Measurements from ENCODE around the gene FBXL5. TPM values are rescaled to one million over a fixed set of nuclear protein-coding genes. Genes with fewer than 3 reads are reported as not detected.
A peak's percentile ranks its signal among the peaks of the same experiment; 100 is the strongest.

Gene FBXL5
- total and polyA plus RNA-seq, 4 donors, result 24.5 to 79.7 (median 34.5) TPM

- Histone ChIP-seq H3K9me3 (ENCODE audit: control insufficient read depth in 4 of 4, low read length in 3 of 4) (no peaks in the 10 kb centered on the region), H3K27me3 (ENCODE audit: control insufficient read depth in 4 of 4, insufficient read depth in 4 of 4, low read length in 3 of 4) (no peaks in the 10 kb centered on the region), H3K36me3 (ENCODE audit: control insufficient read depth in 4 of 4, insufficient read depth in 3 of 4, low read depth in 1 of 4, low read length in 3 of 4) (peaks cover 0 to 2% (median 0%) of the 10 kb centered on the region in 4 donors), H3K27ac (ENCODE audit: low read depth in 1 of 2, low read length in 2 of 2) (no peak overlapping the region), H3K4me3 (ENCODE audit: low read depth in 1 of 3, low read length in 3 of 3) (no peak overlapping the region), H3K4me1 (ENCODE audit: control insufficient read depth in 4 of 4, insufficient read depth in 4 of 4, low read length in 3 of 4) (peaks cover 0 to 9% (median 3%) of the 10 kb centered on the region in 4 donors), H3K9ac (ENCODE audit: low read depth in 1 of 2, low read length in 2 of 2) (no peak overlapping the region)
- TF ChIP-seq NR2F2 (IDR thresholded peaks at IDR 0.05), result no peak
- WGBS, result 92% methylated on average over 4 of the region's 4 CpGs
- no peak for DNase-seq (ENCODE audit: low spot score)
These were observed 39.3 kb upstream of the FBXL5 start for GRCh38 chr4:15694431-15694830.

DNA sequence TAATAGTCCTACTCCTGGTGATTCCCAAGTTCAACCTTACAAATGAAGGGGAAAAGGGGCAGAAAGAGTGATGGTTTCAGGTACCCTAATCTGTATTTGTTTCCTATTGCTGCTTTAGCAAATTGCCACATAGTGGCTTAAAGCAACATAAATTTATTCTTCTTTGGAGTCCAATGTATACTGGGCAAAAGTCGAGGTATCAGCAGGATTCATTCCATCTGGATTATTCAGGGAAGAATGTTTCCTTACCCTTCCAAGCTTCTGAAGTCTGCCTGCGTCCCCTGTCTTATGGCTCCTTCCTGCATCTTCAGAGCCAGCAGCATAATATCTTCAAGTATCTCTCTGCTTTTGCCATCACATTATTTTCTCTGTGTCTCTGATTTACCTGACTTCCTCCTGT lies 37.4 kb upstream of the FBXL5 start:
- WGBS, result 90% methylated on average over 2 of the region's 2 CpGs
- DNase-seq (ENCODE audit: low spot score), result no peak
- Histone ChIP-seq H3K9ac (ENCODE audit: low read depth in 1 of 2, low read length in 2 of 2) (no peak overlapping the region), H3K9me3 (ENCODE audit: control insufficient read depth in 4 of 4, low read length in 3 of 4) (no peaks in the 10 kb centered on the region), H3K27ac (ENCODE audit: low read depth in 1 of 2, low read length in 2 of 2) (no peak overlapping the region), H3K4me1 (ENCODE audit: control insufficient read depth in 4 of 4, insufficient read depth in 4 of 4, low read length in 3 of 4) (peaks cover 0 to 9% (median 3%) of the 10 kb centered on the region in 4 donors), H3K4me3 (ENCODE audit: low read depth in 1 of 3, low read length in 3 of 3) (no peak overlapping the region), H3K27me3 (ENCODE audit: control insufficient read depth in 4 of 4, insufficient read depth in 4 of 4, low read length in 3 of 4) (no peaks in the 10 kb centered on the region), H3K36me3 (ENCODE audit: control insufficient read depth in 4 of 4, insufficient read depth in 3 of 4, low read depth in 1 of 4, low read length in 3 of 4) (peaks cover 0 to 3% (median 0%) of the 10 kb centered on the region in 4 donors)
- TF ChIP-seq HNF4G (IDR thresholded peaks at IDR 0.05) (no peak), HNF4A (conservative IDR thresholded peaks at IDR 0.05) (no peak), CTCF (IDR thresholded peaks at IDR 0.05; ENCODE audit: low read depth, low read length, missing input control) (no peak), NR2F2 (IDR thresholded peaks at IDR 0.05) (no peak)

DNA sequence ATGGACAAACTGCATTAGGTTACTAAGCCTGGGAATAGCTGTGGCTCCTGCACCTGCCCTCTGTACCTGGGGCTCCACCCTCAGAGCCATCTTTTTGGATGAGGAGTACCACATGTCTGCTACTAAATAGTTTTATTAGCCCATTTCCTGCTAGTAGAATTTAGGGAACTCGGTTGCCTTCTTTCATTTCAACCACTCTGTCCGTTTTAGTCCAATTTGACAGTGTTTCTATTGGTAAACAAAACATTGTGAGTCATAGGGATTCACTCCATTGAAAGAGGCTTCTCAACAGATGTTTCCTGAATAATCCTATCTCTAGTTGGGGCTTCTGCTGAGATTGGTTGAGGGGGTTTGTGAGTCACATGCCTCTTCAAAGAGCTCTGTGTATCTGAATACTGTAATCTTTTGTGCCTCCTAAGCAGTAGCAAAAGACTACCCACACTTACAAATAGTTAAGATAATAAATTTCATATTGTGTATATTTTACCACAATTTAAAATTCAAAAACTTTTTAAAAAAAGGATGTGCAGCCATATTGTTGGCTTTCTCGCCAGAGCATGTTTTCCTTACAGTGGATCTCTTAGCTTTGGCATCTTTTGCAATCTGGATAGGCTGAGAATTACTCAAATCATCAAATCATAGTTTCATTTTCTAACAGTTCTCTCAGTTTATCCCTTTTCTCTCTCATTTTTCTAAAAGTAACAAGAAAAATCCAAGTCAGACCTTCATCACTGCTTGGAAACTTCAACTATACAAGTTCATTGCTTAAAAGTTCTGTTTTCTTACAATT lies 36.4 kb upstream of the FBXL5 start:
- DNase-seq (ENCODE audit: low spot score), result no peak
- H3K4me3 ChIP-seq (ENCODE audit: low read depth in 1 of 3, low read length in 3 of 3), result no peak overlapping the region
- no peaks in the 10 kb centered on the region for H3K27me3 ChIP-seq (ENCODE audit: control insufficient read depth in 4 of 4, insufficient read depth in 4 of 4, low read length in 3 of 4)
- H3K36me3 ChIP-seq (ENCODE audit: control insufficient read depth in 4 of 4, insufficient read depth in 3 of 4, low read depth in 1 of 4, low read length in 3 of 4), result peaks cover 0 to 12% (median under 1%) of the 10 kb centered on the region in 4 donors
- no peaks in the 10 kb centered on the region for H3K9me3 ChIP-seq (ENCODE audit: control insufficient read depth in 4 of 4, low read length in 3 of 4)
- peaks cover 0 to 2% (median 0%) of the 10 kb centered on the region in 4 donors for H3K4me1 ChIP-seq (ENCODE audit: control insufficient read depth in 4 of 4, insufficient read depth in 4 of 4, low read length in 3 of 4)
- 63% methylated on average over 3 of the region's 3 CpGs for WGBS
- H3K27ac ChIP-seq (ENCODE audit: low read depth in 1 of 2, low read length in 2 of 2), result peak overlapping the region; percentile 3 to 59
- TF ChIP-seq HNF4A (conservative IDR thresholded peaks at IDR 0.05), result no peak
- no peak for TF ChIP-seq CTCF (IDR thresholded peaks at IDR 0.05; ENCODE audit: low read depth, low read length, missing input control)
- no peak for TF ChIP-seq SP1 (IDR thresholded peaks at IDR 0.05)
- TF ChIP-seq, protein P1, sequence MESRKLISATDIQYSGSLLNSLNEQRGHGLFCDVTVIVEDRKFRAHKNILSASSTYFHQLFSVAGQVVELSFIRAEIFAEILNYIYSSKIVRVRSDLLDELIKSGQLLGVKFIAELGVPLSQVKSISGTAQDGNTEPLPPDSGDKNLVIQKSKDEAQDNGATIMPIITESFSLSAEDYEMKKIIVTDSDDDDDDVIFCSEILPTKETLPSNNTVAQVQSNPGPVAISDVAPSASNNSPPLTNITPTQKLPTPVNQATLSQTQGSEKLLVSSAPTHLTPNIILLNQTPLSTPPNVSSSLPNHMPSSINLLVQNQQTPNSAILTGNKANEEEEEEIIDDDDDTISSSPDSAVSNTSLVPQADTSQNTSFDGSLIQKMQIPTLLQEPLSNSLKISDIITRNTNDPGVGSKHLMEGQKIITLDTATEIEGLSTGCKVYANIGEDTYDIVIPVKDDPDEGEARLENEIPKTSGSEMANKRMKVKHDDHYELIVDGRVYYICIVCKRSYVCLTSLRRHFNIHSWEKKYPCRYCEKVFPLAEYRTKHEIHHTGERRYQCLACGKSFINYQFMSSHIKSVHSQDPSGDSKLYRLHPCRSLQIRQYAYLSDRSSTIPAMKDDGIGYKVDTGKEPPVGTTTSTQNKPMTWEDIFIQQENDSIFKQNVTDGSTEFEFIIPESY (IDR thresholded peaks at IDR 0.05), result no peak
- no peak for TF ChIP-seq RXRA (IDR thresholded peaks at IDR 0.05)
- TF ChIP-seq GABPA (IDR thresholded peaks at IDR 0.05 in 1 of 2, conservative IDR thresholded peaks at IDR 0.05 in 1 of 2), result no peak
- peak in 1 of 2 donors; percentile 58 for TF ChIP-seq JUND (IDR thresholded peaks at IDR 0.05)
- H3K9ac ChIP-seq (ENCODE audit: low read depth in 1 of 2, low read length in 2 of 2), result no peak overlapping the region

Data from liver (tissue), 9 donors.